HG03520 (cell line): ENCODE results near the gene FBXO2.
A peak's percentile ranks its signal among the peaks of the same experiment; 100 is the strongest.

Experiments
- ATAC-seq: cut with Tn5 transposase; IDR thresholded peaks from one replicate; pipeline ENCODE4 v1.9.1; 2021; ENCODE audit warnings: mild to moderate bottlenecking, moderate library complexity; ENCODE audit not compliant: unreplicated experiment

The FBXO2 gene

GRCh38 chr1:11682799-11683198, 28.6 kb upstream of the FBXO2 start:
- no peak for ATAC-seq

DNA sequence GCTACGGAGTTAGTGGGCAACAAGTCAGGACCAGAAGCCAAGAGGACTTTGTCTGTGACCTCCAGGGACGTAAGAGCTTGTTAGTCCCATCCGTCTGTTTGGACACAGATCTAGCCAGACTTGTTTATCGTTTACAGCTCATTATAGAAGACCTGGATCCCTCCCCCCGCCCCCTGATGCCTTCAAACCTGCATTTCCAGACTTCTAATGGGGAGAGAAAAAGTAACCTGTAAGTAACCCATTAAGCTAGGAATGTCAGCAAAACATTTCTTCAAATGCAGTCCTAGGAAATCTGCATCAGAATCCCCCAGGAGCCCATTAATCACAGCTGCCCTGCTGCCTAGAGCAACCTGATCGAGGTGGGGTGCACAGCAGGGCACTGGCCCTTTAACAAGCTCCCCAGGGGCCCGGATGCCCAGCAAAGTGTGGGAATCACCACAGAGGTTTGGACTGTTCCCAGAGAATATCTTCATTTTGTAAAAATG, 28.1 kb upstream of the FBXO2 start:
- ATAC-seq, result no peak

DNA sequence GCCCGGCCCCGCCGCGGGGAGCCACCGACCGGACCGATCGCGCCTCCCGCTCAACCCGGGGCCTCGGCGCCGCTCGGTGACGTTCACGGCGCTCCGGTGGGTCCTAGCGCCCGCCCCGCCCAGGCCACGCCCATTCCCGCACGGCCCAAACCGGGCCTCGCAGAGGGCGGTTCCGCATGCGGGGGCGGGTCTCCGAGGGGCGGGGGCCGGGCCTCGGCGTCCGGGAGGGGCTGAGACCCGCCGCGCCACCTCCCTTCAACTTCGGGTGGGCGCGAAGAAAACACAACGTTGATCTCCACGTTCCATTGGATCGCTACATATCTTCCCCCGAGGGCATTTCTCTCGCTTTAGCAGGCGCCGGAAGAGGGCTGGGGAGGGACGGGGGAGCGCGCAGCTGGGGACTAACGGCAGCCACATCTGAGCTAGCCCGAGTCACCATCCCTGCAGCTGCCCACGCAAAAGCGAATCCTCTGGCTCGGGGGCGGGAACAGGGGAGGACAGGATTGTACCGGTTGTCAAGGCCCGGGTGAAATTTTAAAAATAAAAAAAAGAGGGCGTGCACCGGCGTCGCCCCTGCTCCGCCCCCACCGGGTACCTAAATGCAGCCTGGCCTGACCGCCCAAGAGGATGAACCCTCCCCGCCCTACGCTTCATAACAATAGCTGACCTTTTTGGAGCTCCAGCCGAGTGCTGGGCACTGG, 27.0 kb upstream of the FBXO2 start, which contains the start of gene MAD2L2:
Gene MAD2L2 (minus strand): TSS at position 78 of the 701 bp plus-strand sequence. CDS start 547 bp downstream, outside the sequence.
- peak; percentile 77 for ATAC-seq

- peak; percentile 25 for ATAC-seq
Measured at GRCh38 chr1:11680270-11681070, 26.2 kb upstream of the FBXO2 start.

- no peak for ATAC-seq
Measured at GRCh38 chr1:11678442-11678841, 24.2 kb upstream of the FBXO2 start.

DNA sequence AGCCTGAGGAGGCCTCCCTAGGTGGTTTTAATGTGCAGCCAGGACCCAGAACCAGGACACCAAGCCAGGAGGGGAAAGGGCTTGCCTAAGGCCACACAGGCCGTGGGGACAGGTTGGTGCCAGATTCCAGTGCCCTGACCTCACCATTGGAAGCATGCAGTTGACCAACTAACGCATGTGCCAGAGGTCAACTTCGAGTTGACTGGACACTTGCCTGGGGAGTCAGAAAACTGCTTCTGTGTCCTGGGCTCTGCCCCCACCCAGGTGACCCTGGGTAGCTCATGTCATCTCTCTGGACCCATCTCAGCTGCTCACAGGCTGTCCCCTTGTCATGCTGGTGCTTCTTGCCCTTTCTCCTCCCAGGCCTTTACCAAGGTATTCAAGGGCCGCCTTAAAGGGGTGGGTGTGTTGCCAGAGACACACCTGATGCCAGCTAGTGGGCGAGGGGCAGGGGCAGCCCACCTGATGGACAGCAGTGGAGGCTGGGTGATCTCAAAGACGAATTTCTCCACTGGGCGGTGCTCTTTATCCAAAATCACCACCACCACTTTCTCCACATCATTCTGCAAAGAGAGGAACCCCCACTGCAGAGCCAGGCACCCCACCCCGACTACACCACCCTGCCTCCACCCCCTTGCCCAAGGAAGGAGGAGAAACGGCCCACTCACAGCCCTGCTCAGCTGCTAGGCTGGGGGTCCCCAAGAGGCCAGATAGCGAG, 22.3 kb upstream of the FBXO2 start:
- no peak for ATAC-seq

DNA sequence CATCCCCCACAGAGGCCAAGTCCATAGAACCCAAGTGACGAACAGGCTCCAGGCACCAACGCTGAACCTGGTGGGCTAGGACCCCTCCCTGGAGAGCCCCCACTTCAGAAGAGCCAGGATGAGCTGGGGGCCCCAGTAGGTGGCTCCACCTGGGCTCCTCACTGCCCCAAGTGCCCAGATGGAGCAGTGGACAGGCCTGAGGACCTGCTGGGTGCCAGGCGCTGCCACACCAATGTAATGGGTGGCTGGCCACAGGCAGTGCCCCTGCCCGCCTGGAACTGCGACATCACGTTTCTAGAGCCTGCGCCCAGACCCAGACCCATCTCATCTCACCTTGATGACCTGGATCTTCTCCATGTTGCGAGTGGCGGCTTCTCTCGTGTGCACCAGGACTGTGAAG, 21.1 kb upstream of the FBXO2 start:
- ATAC-seq, result no peak

DNA sequence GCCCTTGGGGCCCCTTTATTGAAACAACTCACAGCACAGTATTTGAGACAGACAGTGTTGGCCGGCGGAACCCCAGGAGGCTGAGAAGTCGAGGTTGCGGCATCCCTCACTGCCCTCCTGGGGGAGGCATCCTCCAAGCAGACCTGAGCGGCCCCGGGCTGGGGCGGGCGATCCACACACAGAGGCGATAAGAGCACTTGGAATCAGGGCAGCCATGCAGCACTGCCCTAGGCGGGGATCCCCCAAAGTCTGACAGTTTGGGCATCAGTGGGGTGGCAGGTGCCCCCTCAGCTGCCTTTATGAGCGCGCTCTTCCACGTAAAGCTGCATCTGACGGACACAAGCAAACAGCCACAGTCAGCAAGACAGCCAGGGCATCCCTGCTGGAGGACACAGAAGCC, 20.3 kb upstream of the FBXO2 start:
- ATAC-seq, result no peak

GRCh38 chr1:11673089-11673769, 19.0 kb upstream of the FBXO2 start:
- ATAC-seq, result no peak

DNA sequence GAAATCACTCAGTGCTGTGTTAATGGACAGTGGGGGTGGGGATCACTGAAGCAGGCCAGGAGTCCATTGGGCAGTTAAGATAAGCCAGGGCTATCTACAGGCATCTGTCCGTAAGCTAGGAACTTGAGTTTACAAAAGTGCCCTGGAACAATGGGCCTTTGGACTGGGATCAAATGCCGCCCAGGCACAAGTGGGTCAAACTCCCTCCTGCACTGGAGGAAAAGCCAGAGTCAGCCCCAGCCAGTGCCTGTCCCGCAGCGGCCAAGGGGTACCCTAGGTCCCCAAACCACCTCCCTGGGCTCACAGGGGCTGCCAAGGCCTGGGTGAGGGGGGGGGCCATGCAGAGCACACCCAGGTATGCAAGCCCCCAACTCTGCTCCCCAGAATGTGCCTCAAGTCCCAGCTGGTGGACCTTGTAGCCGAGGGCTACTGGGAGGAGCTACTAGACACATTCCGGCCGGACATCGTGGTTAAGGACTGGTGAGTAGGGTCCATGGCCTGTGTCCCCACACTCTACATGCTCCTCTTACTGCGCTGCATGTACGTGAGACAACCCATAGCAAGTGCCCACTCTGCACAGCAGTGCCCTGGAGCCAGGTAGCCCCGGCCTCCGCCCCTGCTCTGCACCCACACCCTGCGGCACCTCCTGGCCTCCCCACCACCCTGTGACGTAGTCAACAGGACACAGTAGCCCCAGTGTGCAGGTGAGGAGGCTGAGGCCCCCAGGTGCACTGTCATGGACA, 17.5 kb upstream of the FBXO2 start:
- ATAC-seq, result no peak

DNA sequence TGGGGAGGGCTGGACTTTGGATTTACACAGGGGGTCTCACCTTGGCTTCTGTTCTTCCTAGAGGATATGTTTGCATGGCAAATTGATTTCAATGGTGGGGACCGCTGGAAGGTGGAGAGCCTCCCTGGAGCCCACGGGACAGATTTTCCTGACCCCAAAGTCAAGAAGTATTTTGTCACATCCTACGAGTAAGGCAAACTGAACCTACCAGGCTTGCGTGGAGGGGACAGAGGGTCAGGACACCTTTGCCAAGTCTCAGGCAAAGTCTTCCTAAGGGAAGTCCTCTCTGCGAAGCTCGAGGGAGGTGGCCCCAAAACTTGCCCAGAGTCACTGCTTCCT, 16.9 kb upstream of the FBXO2 start:
- ATAC-seq, result no peak

GRCh38 chr1:11670747-11671146, 16.5 kb upstream of the FBXO2 start:
- ATAC-seq, result no peak

- no peak for ATAC-seq
Measured at GRCh38 chr1:11668516-11668915, 14.3 kb upstream of the FBXO2 start.

DNA sequence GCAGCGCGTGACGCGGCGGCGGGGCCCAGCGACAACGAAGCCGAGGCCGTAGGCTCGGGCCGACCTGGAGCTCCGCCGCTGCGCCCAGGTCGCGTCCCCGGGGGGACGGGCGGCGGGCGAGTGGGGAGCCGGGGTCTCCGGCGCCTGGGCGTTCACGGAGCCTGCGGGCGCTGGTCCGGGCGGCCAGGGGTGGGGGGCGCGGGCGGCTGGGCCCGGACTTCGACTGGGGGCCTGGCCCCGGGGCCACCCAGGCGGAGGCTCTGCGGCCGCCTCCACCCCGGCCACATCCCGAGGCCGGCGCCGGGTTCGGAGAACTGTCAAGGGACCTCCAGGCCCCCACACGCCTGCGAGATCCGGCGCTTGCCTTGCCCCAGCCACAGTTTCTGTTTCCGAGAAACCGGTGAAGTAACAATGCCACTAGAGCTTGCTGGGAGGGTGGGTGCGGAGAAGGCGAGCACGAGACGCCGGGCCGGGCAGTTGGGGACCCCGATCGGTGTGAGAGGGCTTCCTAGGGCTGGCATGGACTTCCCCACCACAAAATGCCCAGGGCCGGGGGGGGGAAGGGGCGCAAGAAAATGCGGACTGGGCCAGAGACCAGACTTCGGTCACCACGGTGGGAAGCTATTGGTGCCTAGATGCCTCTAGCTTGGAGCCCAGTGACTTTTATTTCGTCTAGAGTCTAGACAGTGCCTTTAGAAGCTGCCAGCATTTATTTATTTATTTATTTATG, 10.3 kb upstream of the FBXO2 start:
- peak; percentile 36 for ATAC-seq

GRCh38 chr1:11661103-11661502, 6.9 kb upstream of the FBXO2 start:
- ATAC-seq, result no peak

- no peak for ATAC-seq
Measured at GRCh38 chr1:11659748-11660147, 5.5 kb upstream of the FBXO2 start.

DNA sequence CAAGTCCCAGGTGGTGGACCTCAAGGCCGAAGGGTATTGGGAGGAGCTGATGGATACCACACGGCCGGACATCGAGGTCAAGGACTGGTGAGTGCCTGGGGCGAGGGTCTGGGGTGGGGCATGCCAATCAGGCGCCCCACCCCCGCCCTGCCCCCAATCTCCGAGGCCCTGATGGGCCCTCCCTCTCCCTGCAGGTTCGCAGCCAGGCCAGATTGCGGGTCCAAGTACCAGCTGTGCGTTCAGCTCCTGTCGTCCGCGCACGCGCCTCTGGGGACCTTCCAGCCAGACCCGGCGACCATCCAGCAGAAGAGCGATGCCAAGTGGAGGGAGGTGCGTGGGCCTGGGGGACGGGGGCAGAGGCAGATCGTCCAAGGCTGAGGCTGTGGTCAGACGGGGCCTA, 4.3 kb upstream of the FBXO2 start:
- no peak for ATAC-seq

DNA sequence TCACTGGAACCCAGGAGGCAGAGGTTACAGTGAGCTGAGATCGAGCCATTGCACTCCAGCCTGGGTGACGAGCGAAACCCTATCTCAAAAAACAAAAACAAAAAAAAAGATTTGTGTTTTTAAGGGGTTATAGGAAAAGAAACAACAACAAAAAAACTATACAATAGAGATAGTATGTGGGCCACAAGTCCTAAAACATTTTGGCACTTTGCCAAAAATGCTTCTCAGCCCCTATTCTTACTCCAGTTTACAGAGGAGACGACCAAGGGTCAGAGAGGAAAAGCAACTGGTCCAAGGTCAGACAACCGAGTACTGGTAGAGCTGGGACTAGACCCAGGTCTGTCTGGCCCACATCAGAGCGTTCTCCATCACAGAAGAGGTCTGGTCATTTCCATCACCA, 3.4 kb upstream of the FBXO2 start:
- no peak for ATAC-seq

GRCh38 chr1:11654939-11655808, 945 bp upstream of the FBXO2 start:
- ATAC-seq, result no peak
